GM21529 (cell line): ENCODE results near the gene THAP9.

Source experiments
- ATAC-seq: cut with Tn5 transposase; IDR thresholded peaks from one replicate; pipeline ENCODE4 v1.9.1; 2021; ENCODE audit not compliant: unreplicated experiment

Gene THAP9

DNA sequence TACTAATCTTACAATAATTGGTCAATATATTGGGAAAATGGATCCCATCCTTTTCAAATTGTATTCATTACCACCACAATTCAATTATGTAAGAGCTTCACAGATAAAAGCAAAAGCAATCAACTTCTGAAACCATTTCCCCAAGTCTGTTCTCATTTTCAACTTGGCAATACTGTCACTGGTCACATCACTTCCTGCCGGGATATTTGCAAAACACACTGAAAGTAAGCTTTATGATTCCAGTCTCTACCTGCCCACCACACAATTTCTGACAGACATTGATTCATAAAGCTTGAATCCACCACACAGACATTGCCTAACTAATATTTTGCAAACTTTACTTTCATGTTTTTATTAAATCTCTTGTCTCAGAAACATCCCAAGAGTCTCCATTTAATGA, 56.5 kb downstream of the THAP9 start:
- peak; percentile 51 for ATAC-seq

- ATAC-seq, result no peak
These were observed 65.2 kb downstream of the THAP9 start for GRCh38 chr4:82965763-82966162.

DNA sequence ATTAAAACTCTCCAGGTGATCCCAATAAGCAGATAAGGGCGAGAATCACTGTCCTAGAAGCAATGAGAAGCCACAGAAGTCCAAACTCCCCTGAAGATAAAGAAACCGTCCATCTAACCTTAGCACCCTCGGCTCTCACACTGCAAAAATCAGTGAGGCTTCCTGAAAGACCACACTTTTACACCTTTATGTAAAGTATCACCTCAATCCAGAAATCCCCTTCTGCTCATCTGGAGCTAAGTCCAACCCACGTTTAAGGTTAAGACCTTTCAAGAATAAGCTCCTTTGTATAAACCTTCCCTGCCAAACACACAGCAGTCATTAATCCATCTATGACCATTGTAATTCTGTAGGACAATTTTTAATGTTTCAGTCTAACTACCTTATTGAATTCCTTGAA, 68.4 kb downstream of the THAP9 start:
- no peak for ATAC-seq

DNA sequence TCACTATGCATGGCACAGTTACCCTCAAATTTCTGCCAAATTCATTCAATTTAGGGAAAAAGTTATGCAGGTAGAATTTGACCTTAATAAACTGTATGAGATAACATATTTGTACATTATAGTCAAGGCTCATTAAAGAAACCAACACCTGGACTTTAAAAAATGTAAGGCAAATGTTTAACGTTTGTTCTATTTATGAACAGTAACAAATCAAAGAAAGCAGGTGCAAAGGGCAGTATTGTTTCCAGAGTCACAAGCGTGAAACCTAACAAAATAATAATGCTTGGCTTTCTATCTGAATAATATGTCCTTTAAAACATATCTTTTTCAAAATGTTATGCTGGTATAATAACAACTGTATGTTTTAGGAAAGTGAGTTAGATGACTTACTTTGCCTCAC, 68.9 kb downstream of the THAP9 start:
- no peak for ATAC-seq
